ENCODE data around the gene PRSS3. TPM values are rescaled to one million over a fixed set of nuclear protein-coding genes. Genes with fewer than 3 reads are reported as not detected.
"Not testable (repeated sequence)": the region's sequence is repeated elsewhere in the genome, so short reads cannot be mapped to it uniquely, and the experiment has no call there.

The PRSS3 gene
- total and polyA plus RNA-seq, 8 donors, result 1.8 to 91.2 (median 13.2) TPM; not detected in 1

DNA sequence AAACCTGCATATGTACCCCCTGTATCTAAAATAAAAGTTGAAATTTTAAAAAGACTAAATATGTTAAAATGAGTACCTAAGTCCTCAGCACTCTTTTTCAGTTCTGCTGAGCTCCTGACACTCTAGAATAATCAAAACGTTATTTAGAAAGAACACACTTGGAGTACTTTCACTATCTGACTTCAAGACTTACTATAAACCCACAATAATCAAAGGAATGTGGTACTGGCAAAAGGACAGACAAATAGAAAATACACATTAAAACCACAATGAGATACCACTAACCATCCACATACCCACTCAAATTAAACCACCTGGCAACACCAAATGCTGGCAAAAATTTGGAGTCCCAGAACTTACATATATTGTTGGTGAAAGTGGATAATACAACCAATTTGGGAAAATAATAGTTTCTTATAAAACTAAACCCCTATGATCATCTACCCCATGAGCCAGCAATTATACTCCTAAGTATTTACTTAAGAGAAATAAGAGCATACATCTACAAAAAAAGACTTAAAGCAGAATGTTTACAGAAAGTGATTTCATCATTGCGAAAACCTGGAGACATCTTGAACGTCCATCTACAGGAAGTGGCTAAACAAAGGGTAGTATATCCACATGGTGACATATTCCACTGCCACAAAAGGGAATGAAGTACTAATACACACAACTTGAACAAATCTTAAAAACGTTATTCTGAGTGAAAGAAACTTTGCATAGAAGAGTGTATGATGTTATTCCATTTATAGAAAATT, 12.8 kb upstream of the PRSS3 start:
- no peaks in the 10 kb centered on the region for H3K27me3 ChIP-seq
- no peak for DNase-seq
- TF ChIP-seq POLR2A (IDR thresholded peaks at IDR 0.05), result no peak
- no peak for TF ChIP-seq EP300 (IDR thresholded peaks at IDR 0.05)
- no peak for TF ChIP-seq POLR2AphosphoS5 (IDR thresholded peaks at IDR 0.05)
- TF ChIP-seq, protein P1, sequence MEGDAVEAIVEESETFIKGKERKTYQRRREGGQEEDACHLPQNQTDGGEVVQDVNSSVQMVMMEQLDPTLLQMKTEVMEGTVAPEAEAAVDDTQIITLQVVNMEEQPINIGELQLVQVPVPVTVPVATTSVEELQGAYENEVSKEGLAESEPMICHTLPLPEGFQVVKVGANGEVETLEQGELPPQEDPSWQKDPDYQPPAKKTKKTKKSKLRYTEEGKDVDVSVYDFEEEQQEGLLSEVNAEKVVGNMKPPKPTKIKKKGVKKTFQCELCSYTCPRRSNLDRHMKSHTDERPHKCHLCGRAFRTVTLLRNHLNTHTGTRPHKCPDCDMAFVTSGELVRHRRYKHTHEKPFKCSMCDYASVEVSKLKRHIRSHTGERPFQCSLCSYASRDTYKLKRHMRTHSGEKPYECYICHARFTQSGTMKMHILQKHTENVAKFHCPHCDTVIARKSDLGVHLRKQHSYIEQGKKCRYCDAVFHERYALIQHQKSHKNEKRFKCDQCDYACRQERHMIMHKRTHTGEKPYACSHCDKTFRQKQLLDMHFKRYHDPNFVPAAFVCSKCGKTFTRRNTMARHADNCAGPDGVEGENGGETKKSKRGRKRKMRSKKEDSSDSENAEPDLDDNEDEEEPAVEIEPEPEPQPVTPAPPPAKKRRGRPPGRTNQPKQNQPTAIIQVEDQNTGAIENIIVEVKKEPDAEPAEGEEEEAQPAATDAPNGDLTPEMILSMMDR (IDR thresholded peaks at IDR 0.05), result no peak
- 26 to 38% (median 34%) methylated on average over 4 of the region's 4 CpGs for WGBS, 5 donors
- H3K9me3 ChIP-seq, result no peaks in the 10 kb centered on the region
- H3K36me3 ChIP-seq, result no peaks in the 10 kb centered on the region
- no peak overlapping the region for H3K27ac ChIP-seq
- peaks cover 0 to 19% (median 0%) of the 10 kb centered on the region in 4 donors for H3K4me1 ChIP-seq
- no peak overlapping the region for H3K4me3 ChIP-seq
- intact Hi-C loops (cut with DNase I; ENCODE audit: low total_unique reads), result no loop called here

DNA sequence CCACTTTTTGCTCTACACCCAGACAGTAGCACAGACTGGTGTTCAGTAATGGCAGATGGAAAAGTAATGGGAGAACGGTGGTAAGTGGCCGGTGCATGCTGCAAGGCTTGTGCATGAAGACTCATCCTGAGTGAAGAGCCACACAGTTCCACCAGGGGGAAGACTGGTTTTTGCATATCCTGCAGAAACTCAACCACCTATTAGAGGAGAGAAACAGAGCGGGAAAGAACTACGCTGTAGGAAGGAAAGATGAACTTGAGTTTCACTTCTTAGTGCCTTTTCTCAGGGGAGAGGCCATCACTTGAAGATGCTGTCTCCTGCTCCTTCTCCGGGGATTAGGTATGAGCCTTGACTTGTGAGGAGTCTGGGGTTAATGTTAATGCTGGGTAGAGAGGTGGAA, 9.4 kb upstream of the PRSS3 start:
- intact Hi-C loops (cut with DNase I; ENCODE audit: low total_unique reads), result no loop called here

DNA sequence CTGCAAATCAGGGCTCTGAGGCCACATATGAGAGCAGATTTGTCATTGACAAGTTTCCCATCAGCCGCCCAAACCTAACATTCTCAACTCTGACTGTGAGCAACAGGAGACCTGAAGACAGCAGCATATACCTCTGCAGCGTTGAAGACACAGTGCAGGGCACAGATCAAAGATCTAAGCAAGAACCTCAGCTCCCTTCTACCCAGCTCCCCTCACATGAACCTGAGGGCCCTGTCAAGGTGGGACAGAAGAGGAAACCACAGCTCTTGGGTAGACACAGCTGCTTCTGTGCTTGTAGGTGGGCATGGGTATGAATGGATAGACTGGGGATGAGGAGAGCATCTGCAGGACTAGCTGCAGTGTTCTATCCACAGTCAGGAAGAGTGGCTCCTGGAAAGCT, 8.7 kb upstream of the PRSS3 start:
- Histone ChIP-seq H3K27ac (no peak overlapping the region), H3K4me1 (peaks cover 0 to 16% (median 2%) of the 10 kb centered on the region in 4 donors), H3K4me3 (no peak overlapping the region), H3K27me3 (no peaks in the 10 kb centered on the region), H3K36me3 (no peaks in the 10 kb centered on the region), H3K9me3 (no peaks in the 10 kb centered on the region)
- DNase-seq, result no peak
- TF ChIP-seq POLR2AphosphoS5 (IDR thresholded peaks at IDR 0.05) (no peak), EP300 (IDR thresholded peaks at IDR 0.05) (no peak), POLR2A (IDR thresholded peaks at IDR 0.05) (no peak)
- TF ChIP-seq, protein P1 (IDR thresholded peaks at IDR 0.05), result no peak
- intact Hi-C loops (cut with DNase I; ENCODE audit: low total_unique reads), result no loop called here
- 81 to 96% (median 88%) methylated on average over 2 of the region's 2 CpGs for WGBS, 5 donors

More for the DNA sequence above, 9.4 kb upstream of the PRSS3 start:
- Histone ChIP-seq H3K27me3 (no peaks in the 10 kb centered on the region), H3K9me3 (no peaks in the 10 kb centered on the region), H3K36me3 (no peaks in the 10 kb centered on the region), H3K4me3 (no peak overlapping the region), H3K27ac (no peak overlapping the region), H3K4me1 (peaks cover 0 to 9% (median 2%) of the 10 kb centered on the region in 4 donors)
- WGBS, 5 donors, result 73 to 87% (median 77%) methylated on average over 5 of the region's 5 CpGs
- no peak for DNase-seq
- no peak for TF ChIP-seq POLR2A (IDR thresholded peaks at IDR 0.05)
- TF ChIP-seq, protein P1 (IDR thresholded peaks at IDR 0.05), result no peak
- no peak for TF ChIP-seq EP300 (IDR thresholded peaks at IDR 0.05)
- TF ChIP-seq POLR2AphosphoS5 (IDR thresholded peaks at IDR 0.05), result no peak

DNA sequence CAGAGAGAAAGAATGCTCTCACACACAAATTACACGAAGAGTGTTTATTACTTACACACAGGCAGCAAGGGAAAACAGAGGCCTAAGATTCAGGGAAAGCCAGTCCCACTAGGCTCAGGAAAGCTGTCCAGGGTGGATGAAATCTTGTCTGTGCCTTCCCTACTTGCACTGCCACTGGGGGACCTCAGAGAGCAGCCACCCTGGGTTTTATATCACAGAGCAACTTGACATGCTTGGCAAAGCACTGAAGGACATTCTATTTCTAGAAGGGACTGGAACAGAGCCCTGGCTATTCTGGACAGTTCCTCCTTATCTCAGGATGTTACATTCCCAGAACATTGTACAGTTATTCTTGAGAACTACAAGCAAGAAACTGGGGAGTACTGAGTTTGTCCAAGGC, 7.5 kb upstream of the PRSS3 start:
- H3K27ac ChIP-seq, result no peak overlapping the region
- H3K9me3 ChIP-seq, result no peaks in the 10 kb centered on the region
- H3K36me3 ChIP-seq, result no peaks in the 10 kb centered on the region
- DNase-seq, result no peak
- H3K27me3 ChIP-seq, result no peaks in the 10 kb centered on the region
- H3K4me1 ChIP-seq, result peaks cover 0 to 7% (median 2%) of the 10 kb centered on the region in 4 donors
- H3K4me3 ChIP-seq, result no peak overlapping the region
- WGBS, 5 donors, result 24 to 85% (median 56%) methylated on average over 1 of the region's 1 CpG
- intact Hi-C loops (cut with DNase I; ENCODE audit: low total_unique reads), result no loop called here
- TF ChIP-seq EP300 (IDR thresholded peaks at IDR 0.05), result no peak
- TF ChIP-seq, protein P1 (IDR thresholded peaks at IDR 0.05), result no peak

DNA sequence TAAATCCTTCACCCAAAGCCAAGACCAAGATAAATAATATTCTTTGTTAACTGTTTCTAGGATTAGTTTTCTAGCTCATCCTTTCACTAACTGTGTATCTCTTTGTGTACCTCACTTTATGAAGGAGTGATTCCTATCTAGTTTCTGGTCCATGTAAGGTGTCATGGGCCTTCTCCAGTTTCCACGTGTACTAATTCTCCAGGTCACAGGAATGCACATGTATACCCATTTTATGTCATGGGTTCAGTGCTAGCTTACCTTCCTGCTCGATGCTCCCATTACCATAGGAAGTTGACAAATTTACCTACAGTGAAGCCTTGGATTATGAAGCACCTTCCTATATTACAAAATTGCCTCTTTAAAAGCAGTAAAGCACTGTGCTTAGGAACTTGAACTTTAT, 5.9 kb upstream of the PRSS3 start:
- H3K9me3 ChIP-seq; H3K36me3 ChIP-seq; H3K27ac ChIP-seq; intact Hi-C loops (cut with DNase I; ENCODE audit: low total_unique reads); DNase-seq; H3K4me3 ChIP-seq; H3K4me1 ChIP-seq; H3K27me3 ChIP-seq: not testable (repeated sequence)
- 80 to 94% (median 84%) methylated on average over 2 of the region's 2 CpGs for whole genome bisulfite sequencing, 5 donors

All from stomach (tissue), 9 donors.